A549 (cell line): ENCODE results near the gene STIP1. TPM values are rescaled to one million over a fixed set of nuclear protein-coding genes. Genes with fewer than 3 reads are reported as not detected.

Source experiments
- ATAC-seq, 2 experiments: fragments of 200-7000 bp in 1 of 2; fragments of >200 bp in 1 of 2; cut with Nextera tagmentation in 1 of 2; cut with Tn5 transposase in 1 of 2; 3 replicates each; pipeline versions ENCODE4 v1.8.0 to v1.9.1; 2018 to 2020; ENCODE audit warnings: mild to moderate bottlenecking in 1 of 2, moderate library complexity in 1 of 2
- CTCF ChIA-PET: fragments of 300-600 bp; sonication (Branson Sonifier 250); formaldehyde crosslinking; extraction: SDS; loops from one replicate; lab custom pipeline; 2021; ENCODE audit warnings: antibody characterized with exemption, inconsistent platforms; lab: Yijun Ruan, JAX
- POLR2A ChIA-PET: fragments of 350-600 bp; formaldehyde crosslinking; extraction: SDS; loops from one replicate; lab custom pipeline; 2021; ENCODE audit warnings: antibody characterized with exemption, inconsistent platforms; lab: Yijun Ruan, JAX
- DNase-seq, 2 experiments: peaks; one replicate each; pipeline versions ENCODE4 v3.0.0 to v3.0.0-alpha.2; 2011 to 2016; ENCODE audit warnings: low read depth in 1 of 2, low spot score in 1 of 2
- FAIRE-seq: peaks from 2 replicates; lab custom pipeline; 2011; peaks lifted over from hg19 to GRCh38; lab: Jason Lieb, UNC
- H3K27ac ChIP-seq, 2 experiments: fragments of >200 bp; sonication (Bioruptor Twin); formaldehyde crosslinking; 3 replicates each; pipeline ENCODE4 v1.5.1; 2016 to 2017
- H3K4me1 ChIP-seq: fragments of >200 bp; sonication (Bioruptor Twin); formaldehyde crosslinking; 3 replicates; pipeline ENCODE4 v1.6.1; 2016
- H3K4me2 ChIP-seq: fragments of >200 bp; sonication (Bioruptor Twin); formaldehyde crosslinking; 3 replicates; pipeline ENCODE4 v1.6.1; 2016
- H3K4me3 ChIP-seq: fragments of >200 bp; sonication (Bioruptor Twin); formaldehyde crosslinking; 3 replicates; pipeline ENCODE4 v1.5.1; 2016
- H3K9me3 ChIP-seq: fragments of >200 bp; sonication (Bioruptor Twin); formaldehyde crosslinking; 3 replicates; pipeline ENCODE4 v1.6.1; 2016
- CHD2 ChIP-seq: fragments of 150-350 bp; IDR thresholded peaks from 2 replicates; pipeline ENCODE4 v1.6.1; 2014; ENCODE audit warnings: low read length; ENCODE audit not compliant: partially characterized antibody
- EP300 ChIP-seq, 2 experiments: fragments of >200 bp; sonication (Bioruptor Twin); formaldehyde crosslinking; IDR thresholded peaks; 2 replicates in 1 of 2; 3 replicates in 1 of 2; pipeline ENCODE4 v1.6.1; 2016 to 2017
- HEYL ChIP-seq: fragments of 250-450 bp; sonication (Bioruptor Pico); IDR thresholded peaks from 2 replicates; pipeline ENCODE4 v1.8.0; 2021; ENCODE audit warnings: mild to moderate bottlenecking, moderate library complexity
- JUN ChIP-seq, 2 experiments: fragments of >200 bp; sonication (Bioruptor Twin); formaldehyde crosslinking; IDR thresholded peaks; 2 replicates in 1 of 2; 3 replicates in 1 of 2; pipeline ENCODE4 v1.6.1; 2016 to 2017
- JUNB ChIP-seq: fragments of >200 bp; sonication (Bioruptor Twin); formaldehyde crosslinking; IDR thresholded peaks from 2 replicates; pipeline ENCODE4 v1.6.1; 2016
- KDM1A ChIP-seq: fragments of 200-600 bp; sonication (generic); IDR thresholded peaks from 2 replicates; pipeline ENCODE4 v1.6.1; 2016; ENCODE audit warnings: low read depth, mild to moderate bottlenecking
- MAZ ChIP-seq: fragments of 150-350 bp; IDR thresholded peaks from 2 replicates; pipeline ENCODE4 v1.6.1; 2014; ENCODE audit warnings: antibody characterized with exemption, low read depth, low read length, borderline replicate concordance
- MYC ChIP-seq: IDR thresholded peaks from 2 replicates; pipeline ENCODE4 v1.6.1; 2012; ENCODE audit warnings: mild to moderate bottlenecking, inconsistent platforms, low read length, improper control_type of control experiment, borderline replicate concordance
- POLR2A ChIP-seq: IDR thresholded peaks from 2 replicates; pipeline ENCODE4 v1.6.1; 2012; ENCODE audit warnings: mild to moderate bottlenecking, low read length
- POLR2AphosphoS2 ChIP-seq: conservative IDR thresholded peaks from 2 replicates; pipeline ENCODE4 v1.6.1; 2012; ENCODE audit warnings: low read length, improper control_type of control experiment, inconsistent platforms
- RAD21 ChIP-seq, 2 experiments: fragments of >200 bp in 1 of 2; sonication (Bioruptor Twin) in 1 of 2; formaldehyde crosslinking in 1 of 2; IDR thresholded peaks in 1 of 2; conservative IDR thresholded peaks in 1 of 2; 2 replicates in 1 of 2; 3 replicates in 1 of 2; pipeline ENCODE4 v1.6.1; 2012 to 2018; ENCODE audit warnings: inconsistent platforms in 1 of 2
- WGBS: methylation state at CpG from one replicate; pipeline ENCODE4 v1.1.6; 2017; ENCODE audit errors: missing lambda C conversion rate; 5-methylcytosine and 5-hydroxymethylcytosine counted together
- polyA plus RNA-seq, 4 experiments: library from polyadenylated mRNA; depleted of rRNA in 3 of 4; stranded (reverse); fragments of >200 nt; fragmentation: RNase III in 1 of 4; extraction: RNeasy Plus Mini Kit Qiagen cat#74134 plus additional on column Dnase treatment in 1 of 4; gene quantifications; 2 replicates in 3 of 4; 3 replicates in 1 of 4; pipeline ENCODE4 v1.2.3, GENCODE V29; 2011 to 2017
- TF ChIP-seq, protein P1 (sequence below): fragments of >200 bp; sonication (Bioruptor Twin); formaldehyde crosslinking; IDR thresholded peaks from 3 replicates; pipeline ENCODE4 v1.5.1; 2016
- TF ChIP-seq, protein P2 (sequence below): IDR thresholded peaks from 2 replicates; pipeline ENCODE4 v1.6.1; 2012; ENCODE audit warnings: low read depth, borderline replicate concordance
- TF ChIP-seq, protein P3 (sequence below): IDR thresholded peaks from 2 replicates; pipeline ENCODE4 v1.6.1; 2012
- TF ChIP-seq, protein P4 (sequence below): fragments of 250-450 bp; sonication (Bioruptor Pico); IDR thresholded peaks from 2 replicates; pipeline ENCODE4 v1.5.0; 2021; ENCODE audit warnings: mild to moderate bottlenecking, moderate library complexity, borderline replicate concordance
- TF ChIP-seq, protein P5 (sequence below): IDR thresholded peaks from 2 replicates; pipeline ENCODE4 v1.6.1; 2012
- TF ChIP-seq, protein P6 (sequence below): fragments of >200 bp; sonication (Bioruptor Twin); formaldehyde crosslinking; IDR thresholded peaks from 3 replicates; pipeline ENCODE4 v1.6.1; 2016
- TF ChIP-seq, protein P7 (sequence below): fragments of 250-450 bp; sonication (Bioruptor Pico); IDR thresholded peaks from 2 replicates; pipeline ENCODE4 v1.5.0; 2020; ENCODE audit warnings: low read depth, mild to moderate bottlenecking, moderate library complexity

The STIP1 gene
- polyA plus RNA-seq, 2 of the 4 experiments (the other 2 are of a cell fraction), result 288 to 297 TPM

DNA sequence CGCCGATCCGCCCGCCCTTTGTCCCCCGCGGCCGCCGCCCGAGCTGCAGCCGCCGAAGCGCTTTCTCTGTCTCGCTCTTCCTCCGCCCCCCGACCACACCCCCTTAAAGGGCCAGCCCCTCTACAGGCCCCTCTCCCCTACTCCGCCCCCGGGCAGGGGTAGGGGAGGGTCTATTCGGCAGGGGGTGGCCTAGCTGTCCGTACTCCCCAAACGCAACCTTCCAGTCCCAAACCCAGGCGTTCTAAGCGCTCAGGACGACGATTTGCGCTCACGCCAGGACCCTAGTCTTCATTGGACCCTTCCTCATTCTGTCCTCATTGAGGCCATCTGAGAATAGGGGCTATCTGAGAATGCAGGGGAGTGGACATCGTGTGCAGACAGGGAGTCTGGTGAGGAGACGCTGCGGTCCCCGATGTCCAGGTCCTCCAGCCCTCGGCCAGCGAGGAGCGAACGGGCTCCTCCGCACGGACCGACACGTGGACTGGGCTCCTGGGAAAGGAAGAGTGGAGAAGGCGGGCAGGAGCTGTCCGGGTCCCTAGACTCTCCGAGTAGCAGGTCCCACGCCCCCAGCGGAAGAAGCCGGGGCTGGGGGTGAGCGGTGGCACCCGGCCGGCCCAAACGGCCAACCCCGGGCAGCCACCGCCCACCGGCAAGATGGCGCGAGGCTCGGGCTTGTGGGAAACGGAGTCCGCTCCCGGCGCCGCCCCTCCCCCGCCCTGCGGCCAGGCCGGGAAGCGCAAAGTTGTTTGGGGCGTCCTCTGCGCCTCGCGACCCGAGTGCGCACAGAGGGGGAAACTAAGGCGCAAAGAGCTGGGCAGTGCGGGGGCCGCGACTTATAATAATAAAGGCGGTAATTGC is 61.1 kb downstream of the STIP1 start, which contains the start of gene PPP1R14B:
Gene PPP1R14B (minus strand): TSS at position 73 of the 858 bp plus-strand sequence. CDS start 270 bp downstream, outside the sequence.
- ATAC-seq, result peak; percentile 40 to 73
- Histone ChIP-seq H3K27ac (peak within 1 kb of the TSS; percentile 99 to 100), H3K4me1 (peaks cover 45% of the 10 kb centered on the region), H3K4me2 (peak within 1 kb of the TSS; percentile 100)
- 1% methylated on average over 26 of the region's 74 CpGs for WGBS
- TF ChIP-seq MAZ (peak; percentile 79; the same call in 1 of the 2 replicates), POLR2A (peak; percentile 14; the same call in 1 of the 2 replicates), MYC (peak; percentile 51; the same call in 1 of the 2 replicates), HEYL (CRISPR knock-in tag) (no peak), KDM1A (no peak), RAD21 (conservative IDR thresholded peaks at IDR 0.05 in 1 of 2, IDR thresholded peaks at IDR 0.05 in 1 of 2) (no peak), POLR2AphosphoS2 (peak; percentile 75; the same call in 1 of the 2 replicates), CHD2 (peak; percentile 49), JUNB (no peak), JUN (IDR thresholded peaks at IDR 0.05) (0 out of 5 replicates have a peak, but pooled peaks of 1 of the 2 experiments have one; percentile 6)
- TF ChIP-seq, protein P1, sequence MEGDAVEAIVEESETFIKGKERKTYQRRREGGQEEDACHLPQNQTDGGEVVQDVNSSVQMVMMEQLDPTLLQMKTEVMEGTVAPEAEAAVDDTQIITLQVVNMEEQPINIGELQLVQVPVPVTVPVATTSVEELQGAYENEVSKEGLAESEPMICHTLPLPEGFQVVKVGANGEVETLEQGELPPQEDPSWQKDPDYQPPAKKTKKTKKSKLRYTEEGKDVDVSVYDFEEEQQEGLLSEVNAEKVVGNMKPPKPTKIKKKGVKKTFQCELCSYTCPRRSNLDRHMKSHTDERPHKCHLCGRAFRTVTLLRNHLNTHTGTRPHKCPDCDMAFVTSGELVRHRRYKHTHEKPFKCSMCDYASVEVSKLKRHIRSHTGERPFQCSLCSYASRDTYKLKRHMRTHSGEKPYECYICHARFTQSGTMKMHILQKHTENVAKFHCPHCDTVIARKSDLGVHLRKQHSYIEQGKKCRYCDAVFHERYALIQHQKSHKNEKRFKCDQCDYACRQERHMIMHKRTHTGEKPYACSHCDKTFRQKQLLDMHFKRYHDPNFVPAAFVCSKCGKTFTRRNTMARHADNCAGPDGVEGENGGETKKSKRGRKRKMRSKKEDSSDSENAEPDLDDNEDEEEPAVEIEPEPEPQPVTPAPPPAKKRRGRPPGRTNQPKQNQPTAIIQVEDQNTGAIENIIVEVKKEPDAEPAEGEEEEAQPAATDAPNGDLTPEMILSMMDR, result no peak
- TF ChIP-seq, protein P2, sequence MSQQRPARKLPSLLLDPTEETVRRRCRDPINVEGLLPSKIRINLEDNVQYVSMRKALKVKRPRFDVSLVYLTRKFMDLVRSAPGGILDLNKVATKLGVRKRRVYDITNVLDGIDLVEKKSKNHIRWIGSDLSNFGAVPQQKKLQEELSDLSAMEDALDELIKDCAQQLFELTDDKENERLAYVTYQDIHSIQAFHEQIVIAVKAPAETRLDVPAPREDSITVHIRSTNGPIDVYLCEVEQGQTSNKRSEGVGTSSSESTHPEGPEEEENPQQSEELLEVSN, result no peak; the same call in 1 of the 2 replicates
- TF ChIP-seq, protein P3, sequence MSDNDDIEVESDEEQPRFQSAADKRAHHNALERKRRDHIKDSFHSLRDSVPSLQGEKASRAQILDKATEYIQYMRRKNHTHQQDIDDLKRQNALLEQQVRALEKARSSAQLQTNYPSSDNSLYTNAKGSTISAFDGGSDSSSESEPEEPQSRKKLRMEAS, result peak; percentile 91
- TF ChIP-seq, protein P4, sequence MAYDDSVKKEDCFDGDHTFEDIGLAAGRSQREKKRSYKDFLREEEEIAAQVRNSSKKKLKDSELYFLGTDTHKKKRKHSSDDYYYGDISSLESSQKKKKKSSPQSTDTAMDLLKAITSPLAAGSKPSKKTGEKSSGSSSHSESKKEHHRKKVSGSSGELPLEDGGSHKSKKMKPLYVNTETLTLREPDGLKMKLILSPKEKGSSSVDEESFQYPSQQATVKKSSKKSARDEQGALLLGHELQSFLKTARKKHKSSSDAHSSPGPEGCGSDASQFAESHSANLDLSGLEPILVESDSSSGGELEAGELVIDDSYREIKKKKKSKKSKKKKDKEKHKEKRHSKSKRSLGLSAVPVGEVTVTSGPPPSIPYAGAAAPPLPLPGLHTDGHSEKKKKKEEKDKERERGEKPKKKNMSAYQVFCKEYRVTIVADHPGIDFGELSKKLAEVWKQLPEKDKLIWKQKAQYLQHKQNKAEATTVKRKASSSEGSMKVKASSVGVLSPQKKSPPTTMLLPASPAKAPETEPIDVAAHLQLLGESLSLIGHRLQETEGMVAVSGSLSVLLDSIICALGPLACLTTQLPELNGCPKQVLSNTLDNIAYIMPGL (CRISPR knock-in tag), result no peak
- TF ChIP-seq, protein P5, sequence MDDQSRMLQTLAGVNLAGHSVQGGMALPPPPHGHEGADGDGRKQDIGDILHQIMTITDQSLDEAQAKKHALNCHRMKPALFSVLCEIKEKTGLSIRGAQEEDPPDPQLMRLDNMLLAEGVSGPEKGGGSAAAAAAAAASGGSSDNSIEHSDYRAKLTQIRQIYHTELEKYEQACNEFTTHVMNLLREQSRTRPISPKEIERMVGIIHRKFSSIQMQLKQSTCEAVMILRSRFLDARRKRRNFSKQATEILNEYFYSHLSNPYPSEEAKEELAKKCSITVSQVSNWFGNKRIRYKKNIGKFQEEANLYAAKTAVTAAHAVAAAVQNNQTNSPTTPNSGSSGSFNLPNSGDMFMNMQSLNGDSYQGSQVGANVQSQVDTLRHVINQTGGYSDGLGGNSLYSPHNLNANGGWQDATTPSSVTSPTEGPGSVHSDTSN, result no peak
- TF ChIP-seq, all 56 proteins: peak for 7
- ChIA-PET POLR2A (interaction anchor here (0.6 to 6.0 kb wide), 8 partner anchors 9 to 1395 kb away, joined by 3 to 53 read pairs (median 4); partner anchors contain the start of genes ESRRA, NUDT22, STIP1 and TRPT1), CTCF (interaction anchor here (1.2 to 12.2 kb wide), 7 partner anchors 9 to 108 kb away, joined by 3 to 220 read pairs (median 4); partner anchors contain the start of genes BAD, CATSPERZ and ESRRA)
- Histone ChIP-seq H3K4me3 (peak within 1 kb of the TSS; percentile 84), H3K9me3 (no peaks in the 10 kb centered on the region)
- FAIRE-seq (no peak), DNase-seq (peak; percentile 84 to 89)

DNA sequence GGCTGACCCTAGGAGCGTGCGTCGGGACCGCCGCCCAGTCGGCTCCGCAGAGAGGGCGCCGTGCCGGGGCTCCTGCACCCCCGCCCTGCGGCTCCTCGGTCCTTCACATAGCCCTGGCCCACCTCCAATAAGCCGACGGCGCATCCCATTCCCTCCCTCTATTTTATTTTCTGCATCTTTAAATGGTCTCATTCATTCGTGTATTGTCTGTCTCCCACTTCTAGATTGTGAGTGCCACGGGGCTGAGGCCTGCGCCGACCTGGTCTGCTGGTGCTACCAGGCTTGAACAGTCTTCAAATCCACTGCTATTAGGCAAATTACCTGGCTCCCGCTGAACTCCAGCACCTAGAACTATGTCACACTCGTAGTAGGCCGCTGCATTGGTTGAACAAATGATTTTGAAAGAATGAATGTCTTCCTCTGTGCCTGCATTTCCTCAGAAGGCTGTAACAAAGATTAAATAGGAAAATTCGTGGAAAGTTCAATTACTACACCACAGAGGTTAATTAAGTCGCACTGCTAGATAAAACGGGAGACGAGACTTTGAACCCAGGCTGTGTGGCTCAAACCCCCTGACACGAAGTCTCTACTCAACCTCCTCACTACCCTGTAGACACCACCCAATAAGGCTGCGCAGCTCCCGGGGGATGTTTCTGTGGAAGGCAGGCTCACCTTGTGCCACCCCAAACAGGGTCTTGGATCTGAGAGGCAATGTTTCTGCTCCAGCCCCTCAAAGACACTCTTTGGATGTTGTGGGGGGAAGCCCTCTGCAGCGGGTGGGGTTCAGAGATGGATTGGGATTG is 62.0 kb downstream of the STIP1 start:
- peak overlapping the region; percentile 84 for H3K4me3 ChIP-seq
- FAIRE-seq, result no peak
- ChIA-PET CTCF (interaction anchor here (1.4 to 12.2 kb wide), 5 partner anchors 8 to 107 kb away, joined by 4 to 220 read pairs (median 12); partner anchors contain the start of genes CATSPERZ and ESRRA), POLR2A (interaction anchor here (0.6 to 6.0 kb wide), 5 partner anchors 9 to 62 kb away, joined by 3 to 53 read pairs (median 5); partner anchors contain the start of genes NUDT22, STIP1 and TRPT1)
- DNase-seq, result no peak
- WGBS, result 56% methylated on average over 29 of the region's 31 CpGs
- TF ChIP-seq EP300 (IDR thresholded peaks at IDR 0.05), result no peak
- TF ChIP-seq, protein P6, sequence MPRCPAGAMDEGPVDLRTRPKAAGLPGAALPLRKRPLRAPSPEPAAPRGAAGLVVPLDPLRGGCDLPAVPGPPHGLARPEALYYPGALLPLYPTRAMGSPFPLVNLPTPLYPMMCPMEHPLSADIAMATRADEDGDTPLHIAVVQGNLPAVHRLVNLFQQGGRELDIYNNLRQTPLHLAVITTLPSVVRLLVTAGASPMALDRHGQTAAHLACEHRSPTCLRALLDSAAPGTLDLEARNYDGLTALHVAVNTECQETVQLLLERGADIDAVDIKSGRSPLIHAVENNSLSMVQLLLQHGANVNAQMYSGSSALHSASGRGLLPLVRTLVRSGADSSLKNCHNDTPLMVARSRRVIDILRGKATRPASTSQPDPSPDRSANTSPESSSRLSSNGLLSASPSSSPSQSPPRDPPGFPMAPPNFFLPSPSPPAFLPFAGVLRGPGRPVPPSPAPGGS, result no peak
- TF ChIP-seq, protein P2, result no peak
- TF ChIP-seq, protein P7, sequence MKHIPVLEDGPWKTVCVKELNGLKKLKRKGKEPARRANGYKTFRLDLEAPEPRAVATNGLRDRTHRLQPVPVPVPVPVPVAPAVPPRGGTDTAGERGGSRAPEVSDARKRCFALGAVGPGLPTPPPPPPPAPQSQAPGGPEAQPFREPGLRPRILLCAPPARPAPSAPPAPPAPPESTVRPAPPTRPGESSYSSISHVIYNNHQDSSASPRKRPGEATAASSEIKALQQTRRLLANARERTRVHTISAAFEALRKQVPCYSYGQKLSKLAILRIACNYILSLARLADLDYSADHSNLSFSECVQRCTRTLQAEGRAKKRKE (CRISPR knock-in tag), result no peak
- no peaks in the 10 kb centered on the region for H3K9me3 ChIP-seq
- ATAC-seq, result no peak
- H3K4me1 ChIP-seq, result peaks cover 44% of the 10 kb centered on the region
- peak overlapping the region; percentile 99 to 100 for H3K27ac ChIP-seq
- peak overlapping the region; percentile 100 for H3K4me2 ChIP-seq
